ENCODE data around the gene NMU. TPM values are rescaled to one million over a fixed set of nuclear protein-coding genes. Genes with fewer than 3 reads are reported as not detected.
A peak's percentile ranks its signal among the peaks of the same experiment; 100 is the strongest.

Gene NMU
- total and polyA plus RNA-seq, 10 of the 15 experiments (the other 5 are each of a cell fraction or from before 2014, with no cell fraction given), result 0.33 TPM; not detected in 9

- TF ChIP-seq RELB (IDR thresholded peaks at IDR 0.05; ENCODE audit: low read depth), result peak; percentile 33; the same call in 1 of the 2 replicates
- TF ChIP-seq NBN (IDR thresholded peaks at IDR 0.05), result 0 out of 2 replicates have a peak, but pooled peaks have one; percentile 28
- TF ChIP-seq NR2F1 (conservative IDR thresholded peaks at IDR 0.05), result peak; percentile 33; the same call in 1 of the 2 replicates
- peak; percentile 32 to 52 (median 33); a peak in 5 of 6 replicates for TF ChIP-seq CTCF (IDR thresholded peaks at IDR 0.05 in 2 of 3, conservative IDR thresholded peaks at IDR 0.05 in 1 of 3; ENCODE audit: control insufficient read depth in 2 of 3, extremely low read depth in 1 of 3, insufficient read depth in 1 of 3, low read depth in 3 of 3, low read length in 3 of 3)
- peak; percentile 13 to 58; a peak in 2 of 4 replicates for TF ChIP-seq BHLHE40 (IDR thresholded peaks at IDR 0.05; ENCODE audit: borderline replicate concordance in 1 of 2, low read depth in 2 of 2, low read length in 1 of 2)
- peak; percentile 48 for TF ChIP-seq NRF1 (conservative IDR thresholded peaks at IDR 0.05; ENCODE audit: low read depth, low read length)
- TF ChIP-seq YY1 (IDR thresholded peaks at IDR 0.05; ENCODE audit: low read depth, low read length), result peak; percentile 12; the same call in 1 of the 2 replicates
- TF ChIP-seq CREB1 (IDR thresholded peaks at IDR 0.05; ENCODE audit: low read depth), result peak; percentile 55; the same call in 1 of the 2 replicates
- TF ChIP-seq ASH2L (IDR thresholded peaks at IDR 0.05; ENCODE audit: borderline replicate concordance, low read depth), result peak; percentile 84; the same call in 1 of the 2 replicates
- TF ChIP-seq CHD2 (IDR thresholded peaks at IDR 0.05; ENCODE audit: borderline replicate concordance, low read depth, low read length), result no peak
- TF ChIP-seq TAF1 (IDR thresholded peaks at IDR 0.05; ENCODE audit: borderline replicate concordance, low read depth, low read length), result 0 out of 2 replicates have a peak, but pooled peaks have one; percentile 33
- no peak for TF ChIP-seq IRF5 (IDR thresholded peaks at IDR 0.05; ENCODE audit: borderline replicate concordance)
- TF ChIP-seq PML (IDR thresholded peaks at IDR 0.05; ENCODE audit: low read length), result no peak
- no peak for TF ChIP-seq JUNB (IDR thresholded peaks at IDR 0.05)
- TF ChIP-seq, protein P1, sequence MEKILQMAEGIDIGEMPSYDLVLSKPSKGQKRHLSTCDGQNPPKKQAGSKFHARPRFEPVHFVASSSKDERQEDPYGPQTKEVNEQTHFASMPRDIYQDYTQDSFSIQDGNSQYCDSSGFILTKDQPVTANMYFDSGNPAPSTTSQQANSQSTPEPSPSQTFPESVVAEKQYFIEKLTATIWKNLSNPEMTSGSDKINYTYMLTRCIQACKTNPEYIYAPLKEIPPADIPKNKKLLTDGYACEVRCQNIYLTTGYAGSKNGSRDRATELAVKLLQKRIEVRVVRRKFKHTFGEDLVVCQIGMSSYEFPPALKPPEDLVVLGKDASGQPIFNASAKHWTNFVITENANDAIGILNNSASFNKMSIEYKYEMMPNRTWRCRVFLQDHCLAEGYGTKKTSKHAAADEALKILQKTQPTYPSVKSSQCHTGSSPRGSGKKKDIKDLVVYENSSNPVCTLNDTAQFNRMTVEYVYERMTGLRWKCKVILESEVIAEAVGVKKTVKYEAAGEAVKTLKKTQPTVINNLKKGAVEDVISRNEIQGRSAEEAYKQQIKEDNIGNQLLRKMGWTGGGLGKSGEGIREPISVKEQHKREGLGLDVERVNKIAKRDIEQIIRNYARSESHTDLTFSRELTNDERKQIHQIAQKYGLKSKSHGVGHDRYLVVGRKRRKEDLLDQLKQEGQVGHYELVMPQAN (conservative IDR thresholded peaks at IDR 0.05), result peak; percentile 70
Observed at GRCh38 chr4:55546756-55547465, 89.2 kb downstream of the NMU start, which contains the start of gene CLOCK (continued).

Data from GM12878 (cell line).